Thoracic aorta endothelial cell (primary cell): ENCODE measurements around the gene SYNPR. TPM values are rescaled to one million over a fixed set of nuclear protein-coding genes. Genes with fewer than 3 reads are reported as not detected.

Source experiments
- small RNA-seq: library from RNA; depleted of rRNA; stranded (forward); fragments of <200 nt; gene quantifications from one replicate; pipeline ENCODE3, GENCODE V24; 2012
- total RNA-seq: library from RNA; depleted of rRNA; stranded (reverse); fragments of >200 nt; gene quantifications from 2 replicates; pipeline ENCODE4 v1.2.3, GENCODE V29; 2012

SYNPR gene
- not detected in 2 replicates for total RNA-seq

DNA sequence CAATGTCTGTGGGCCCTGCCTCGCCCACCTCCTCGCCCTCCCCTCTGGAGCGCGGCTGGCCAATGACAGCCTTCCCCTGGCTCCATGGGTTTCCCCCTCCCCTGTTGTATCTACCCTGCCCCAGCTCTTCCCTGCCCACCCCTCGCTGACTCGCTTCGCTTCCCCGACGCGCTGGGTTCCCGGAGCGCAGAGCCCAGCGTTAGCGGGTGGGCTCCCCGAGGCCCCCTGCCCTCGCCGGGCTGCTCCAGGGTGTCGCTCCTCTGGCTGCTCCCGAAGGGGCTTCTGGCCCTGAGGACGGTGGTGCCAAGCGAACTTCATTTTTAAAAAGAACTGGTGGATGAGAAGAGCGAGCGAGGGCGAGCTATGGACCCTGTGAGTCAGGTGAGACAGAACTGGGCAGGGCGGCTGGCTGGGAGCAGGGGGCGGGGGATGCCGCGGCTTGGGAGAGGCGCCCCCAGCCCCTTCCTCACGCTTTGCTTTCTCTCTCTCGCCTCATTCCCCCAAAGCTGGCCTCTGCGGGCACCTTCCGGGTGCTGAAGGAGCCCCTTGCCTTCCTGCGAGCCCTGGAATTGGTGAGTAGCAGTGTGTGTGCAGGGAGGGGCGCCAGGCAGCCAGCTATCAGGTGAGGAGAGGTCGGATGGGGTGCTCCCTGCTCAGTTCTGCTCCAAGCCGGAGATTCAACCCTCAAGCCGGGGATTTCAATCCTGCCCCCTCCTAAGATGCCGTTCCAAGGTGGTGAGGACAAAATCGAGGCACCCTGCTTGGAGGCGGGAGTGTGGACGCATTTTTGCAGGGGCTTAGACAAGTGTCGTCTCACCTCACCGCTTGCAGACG lies at the start of gene SYNPR:
SYNPR (plus strand) TSS at position 138 of the 834 bp plus-strand sequence.

GRCh38 chr3:63652066-63652725 lies 374.1 kb downstream of the SYNPR start, which contains the start of gene SNTN:
SNTN (plus strand) TSS chr3:63652675; CDS start chr3:63652688, 13 bp downstream.

Small RNA genes lying within 50 kb of the gene (small RNA-seq; reads per million reads assigned to genes)
- gene RNA5SP134, result not detected
